NCI-H2029 (cell line): Measurements from ENCODE around the gene LDLRAD4.
A peak's percentile ranks its signal among the peaks of the same experiment; 100 is the strongest.
"Not testable (repeated sequence)": the region's sequence is repeated elsewhere in the genome, so short reads cannot be mapped to it uniquely, and the experiment has no call there.

Experiments used
- DNase-seq: peaks from one replicate; lab custom pipeline; 2025; lab: John Stamatoyannopoulos, UW

The LDLRAD4 gene

DNA sequence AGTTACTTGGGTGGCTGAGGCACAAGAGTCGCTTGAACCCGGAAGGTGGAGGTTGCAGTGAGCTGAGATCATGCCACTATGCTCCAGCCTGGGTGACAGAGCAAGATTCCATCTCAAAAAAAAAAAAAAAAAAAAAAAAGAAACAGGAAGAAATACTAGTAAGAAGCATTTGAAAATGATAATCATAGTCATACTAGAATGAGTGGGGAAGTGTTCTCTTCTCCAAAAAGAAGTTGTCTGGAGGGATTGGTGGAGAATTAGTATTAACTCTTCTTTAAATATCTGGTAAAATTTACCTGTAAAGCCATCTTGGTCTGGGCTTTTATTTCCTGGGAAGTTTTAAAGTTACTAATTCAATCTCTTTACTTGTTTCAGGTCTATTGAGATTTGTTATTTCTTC lies 376.0 kb downstream of the LDLRAD4 start:
- no peak for DNase-seq

- DNase-seq: no peak
Measured at GRCh38 chr18:13597068-13597467, 378.5 kb downstream of the LDLRAD4 start.

DNA sequence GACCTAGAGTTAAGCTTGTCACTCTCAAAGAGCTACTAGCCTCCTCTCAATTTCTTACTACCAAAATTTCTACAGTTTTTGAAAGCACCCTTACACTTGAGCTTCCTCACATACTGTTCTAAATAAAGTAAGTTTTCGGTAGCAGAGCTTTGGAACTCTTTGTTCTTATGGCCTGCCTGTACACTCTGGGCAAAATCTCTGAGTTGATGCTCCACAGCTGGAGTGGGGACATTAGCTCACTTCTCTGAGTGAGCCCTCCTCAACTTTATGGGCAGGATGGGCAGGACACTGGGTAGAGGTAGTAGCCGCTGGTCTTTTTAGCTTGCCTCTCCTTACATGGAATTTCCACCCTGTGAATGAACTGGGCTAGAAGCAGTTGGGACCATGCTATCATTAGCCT lies 380.0 kb downstream of the LDLRAD4 start:
- DNase-seq: no peak

DNA sequence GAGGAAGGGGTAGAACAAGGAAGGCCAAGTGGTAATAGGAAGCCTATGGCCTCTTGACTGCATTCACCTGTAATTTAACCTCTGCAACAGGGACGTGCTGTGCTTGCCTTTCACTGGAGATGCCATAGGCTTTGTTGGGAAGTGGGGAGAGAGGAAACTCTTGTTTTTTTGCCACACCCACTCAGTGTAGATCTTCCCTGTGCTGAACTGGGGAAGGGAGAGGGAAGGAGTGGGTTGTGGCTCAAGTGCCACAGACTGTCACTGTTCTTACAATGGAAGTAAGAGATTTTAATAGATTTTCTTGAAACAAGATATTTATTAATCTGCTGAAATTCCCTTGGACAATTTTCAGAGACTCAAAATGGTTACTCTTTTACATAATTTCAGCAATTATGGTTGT lies 380.5 kb downstream of the LDLRAD4 start:
- no peak for DNase-seq

DNA sequence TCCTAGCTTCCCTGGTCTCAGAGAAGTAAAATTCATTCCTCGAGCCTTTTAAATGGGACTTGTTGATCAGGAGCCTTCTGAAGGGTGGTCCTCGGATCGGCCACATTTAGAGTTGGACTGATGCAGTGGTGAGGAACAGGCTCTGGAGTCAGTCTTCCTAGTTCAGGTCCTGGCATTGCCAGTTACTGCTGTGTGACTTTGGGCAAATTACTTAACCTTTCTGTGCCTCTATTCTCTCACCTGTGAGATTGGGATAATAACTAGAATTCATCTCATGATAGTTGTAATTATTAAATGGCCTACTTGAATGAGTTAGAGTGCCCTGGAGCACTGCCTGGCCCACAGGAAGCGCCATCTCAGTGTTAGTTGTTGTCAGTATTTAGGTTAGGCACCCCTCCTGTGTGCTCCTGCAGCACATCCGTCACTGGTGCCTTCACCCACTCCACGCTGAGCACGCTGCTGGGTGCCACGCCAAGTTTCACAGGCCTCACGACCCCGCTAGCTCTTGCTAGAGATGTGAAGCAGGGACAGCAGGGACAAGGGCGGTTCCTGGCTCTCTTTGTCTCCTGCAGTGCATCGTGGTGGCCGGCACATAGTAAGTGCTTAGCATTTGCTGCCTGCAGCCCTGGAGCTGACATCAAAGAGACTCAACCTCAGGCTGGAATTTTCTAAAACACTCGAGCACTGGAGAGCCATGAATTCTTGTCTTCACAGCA lies 384.9 kb downstream of the LDLRAD4 start:
- no peak for DNase-seq

DNA sequence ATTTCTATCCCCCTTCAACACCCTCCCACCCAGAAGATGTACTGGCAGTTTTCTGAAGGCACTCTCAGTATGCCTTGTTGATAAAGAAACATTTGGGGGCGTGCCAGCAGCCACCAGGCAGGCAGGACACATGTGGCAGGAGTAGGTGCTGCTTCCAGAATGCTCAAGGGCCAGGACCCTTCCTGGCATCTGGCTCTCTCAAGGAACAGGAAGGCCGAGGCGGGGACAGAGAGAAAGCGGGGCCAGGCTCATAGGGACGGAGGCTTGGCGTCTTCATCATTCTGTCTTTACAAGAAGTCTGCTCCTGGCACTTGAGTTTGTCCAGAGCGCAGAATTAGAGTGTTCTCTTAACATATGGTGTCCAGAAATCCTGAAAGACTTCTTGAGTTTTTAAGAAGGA lies 386.2 kb downstream of the LDLRAD4 start:
- no peak for DNase-seq

GRCh38 chr18:13605477-13605876 lies 386.9 kb downstream of the LDLRAD4 start:
- DNase-seq: no peak

DNA sequence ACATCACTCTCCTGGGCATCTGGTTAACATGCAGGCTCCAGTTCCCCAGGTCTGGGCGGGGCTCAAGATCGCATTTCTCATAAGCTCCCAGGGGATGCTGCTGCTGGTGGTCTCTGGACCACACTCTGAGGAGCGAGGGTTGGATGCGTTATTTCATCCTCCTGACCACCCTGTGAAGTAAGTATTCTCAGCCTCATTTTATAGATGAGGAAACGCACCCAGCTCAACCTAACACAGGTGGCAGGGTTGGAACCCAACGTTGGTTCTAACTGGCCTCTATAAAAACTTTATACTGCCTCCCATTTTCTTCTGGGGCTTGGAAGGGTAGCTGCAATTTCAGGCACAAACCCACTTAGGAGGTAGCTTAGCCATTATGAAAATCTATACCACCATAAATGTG lies 387.3 kb downstream of the LDLRAD4 start:
- DNase-seq: no peak

- DNase-seq: no peak
Measured at GRCh38 chr18:13606604-13607254, 388.2 kb downstream of the LDLRAD4 start.

DNA sequence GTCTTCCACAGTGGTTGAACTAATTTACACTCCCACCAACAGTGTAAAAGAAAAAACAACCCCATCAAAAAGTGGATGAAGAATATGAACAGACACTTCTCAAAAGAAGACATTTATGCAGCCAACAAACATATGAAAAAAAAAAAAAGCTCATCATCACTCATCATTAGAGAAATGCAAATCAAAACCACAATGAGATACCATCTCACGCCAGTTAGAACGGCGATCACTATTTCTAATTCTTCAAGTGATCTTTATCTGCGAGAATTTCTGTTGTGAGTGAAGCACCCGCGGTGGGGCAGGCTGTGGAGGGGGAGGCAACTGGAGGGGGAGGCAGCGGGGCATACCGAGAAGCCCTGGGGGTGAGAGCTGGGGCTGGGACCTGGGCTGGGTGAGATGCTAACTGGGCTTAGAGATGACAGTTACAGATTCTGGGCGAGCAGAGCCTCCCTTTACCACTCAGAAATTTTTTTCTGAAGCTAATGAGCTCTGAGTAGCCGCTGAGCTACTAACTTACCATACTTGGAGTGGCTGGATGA lies 389.5 kb downstream of the LDLRAD4 start:
- not testable (repeated sequence) for DNase-seq

GRCh38 chr18:13608791-13609532 lies 390.4 kb downstream of the LDLRAD4 start:
- peak; percentile 32 for DNase-seq

GRCh38 chr18:13610555-13611141 lies 392.1 kb downstream of the LDLRAD4 start:
- no peak for DNase-seq

- DNase-seq: no peak
Measured at GRCh38 chr18:13611142-13611600, 392.6 kb downstream of the LDLRAD4 start.

- no peak for DNase-seq
Measured at GRCh38 chr18:13611601-13612195, 393.1 kb downstream of the LDLRAD4 start.

- no peak for DNase-seq
Measured at GRCh38 chr18:13612196-13612997, 393.8 kb downstream of the LDLRAD4 start.

DNA sequence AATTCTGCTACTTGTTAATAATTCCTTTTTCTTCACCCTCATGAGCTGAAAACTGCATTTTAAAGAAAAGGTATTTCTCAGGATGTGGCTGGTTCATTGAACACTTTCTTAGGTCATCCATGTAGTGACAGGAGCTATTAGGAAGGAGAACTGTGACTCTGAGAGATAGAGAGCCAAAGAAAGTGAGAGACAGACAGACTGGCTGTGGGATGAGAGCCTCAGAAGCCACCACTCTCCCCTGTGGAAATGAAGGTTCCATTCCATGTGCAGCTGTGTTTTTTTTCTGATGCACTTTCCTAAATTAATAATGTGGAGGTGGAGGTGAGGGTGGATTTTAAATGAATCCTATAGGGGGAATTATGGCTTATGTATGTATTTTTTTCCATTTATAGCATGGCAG lies 394.5 kb downstream of the LDLRAD4 start:
- DNase-seq: no peak

DNA sequence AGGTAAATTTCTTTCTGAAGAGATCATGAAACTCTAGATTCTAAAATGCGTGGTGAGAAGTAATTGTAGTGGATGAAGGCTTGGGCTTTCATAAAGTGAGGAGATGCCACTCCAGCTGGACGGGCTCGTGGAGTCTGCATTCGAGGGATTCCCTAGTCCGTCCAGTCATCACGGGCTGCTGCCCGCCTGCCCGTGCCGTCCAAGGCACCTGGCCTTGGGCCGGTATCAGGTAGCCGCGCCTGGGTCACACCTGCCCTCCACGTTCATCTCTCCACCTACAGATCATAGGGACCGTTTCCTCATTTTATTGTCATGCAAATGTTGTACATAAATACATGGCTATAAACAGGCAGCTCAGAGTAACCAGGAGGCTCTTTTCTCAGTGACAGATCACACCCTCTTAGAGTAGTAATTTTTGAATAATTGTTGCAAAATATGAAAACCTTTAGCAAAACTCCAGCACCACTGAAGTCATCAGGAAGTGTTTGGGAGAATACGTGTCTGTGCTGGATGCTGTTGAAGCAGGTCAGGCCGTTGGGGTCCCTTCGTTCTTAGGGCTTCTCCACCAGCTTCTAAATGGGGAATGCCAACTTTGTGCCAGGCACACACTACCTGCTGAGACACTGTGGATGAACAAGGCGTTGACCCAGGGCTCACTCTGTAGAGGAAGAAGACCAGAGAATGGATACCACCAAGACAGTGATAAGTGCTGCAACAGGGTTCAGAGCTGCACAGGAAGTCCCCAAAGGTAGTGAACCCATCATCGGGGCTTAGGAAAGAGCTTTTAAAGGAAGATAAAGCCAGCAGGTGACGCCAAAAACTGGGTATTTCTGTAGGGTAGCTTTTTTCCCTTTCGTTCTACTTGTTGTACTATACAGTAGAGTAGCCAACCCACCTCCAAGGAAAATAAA lies 395.3 kb downstream of the LDLRAD4 start:
- no peak for DNase-seq

DNA sequence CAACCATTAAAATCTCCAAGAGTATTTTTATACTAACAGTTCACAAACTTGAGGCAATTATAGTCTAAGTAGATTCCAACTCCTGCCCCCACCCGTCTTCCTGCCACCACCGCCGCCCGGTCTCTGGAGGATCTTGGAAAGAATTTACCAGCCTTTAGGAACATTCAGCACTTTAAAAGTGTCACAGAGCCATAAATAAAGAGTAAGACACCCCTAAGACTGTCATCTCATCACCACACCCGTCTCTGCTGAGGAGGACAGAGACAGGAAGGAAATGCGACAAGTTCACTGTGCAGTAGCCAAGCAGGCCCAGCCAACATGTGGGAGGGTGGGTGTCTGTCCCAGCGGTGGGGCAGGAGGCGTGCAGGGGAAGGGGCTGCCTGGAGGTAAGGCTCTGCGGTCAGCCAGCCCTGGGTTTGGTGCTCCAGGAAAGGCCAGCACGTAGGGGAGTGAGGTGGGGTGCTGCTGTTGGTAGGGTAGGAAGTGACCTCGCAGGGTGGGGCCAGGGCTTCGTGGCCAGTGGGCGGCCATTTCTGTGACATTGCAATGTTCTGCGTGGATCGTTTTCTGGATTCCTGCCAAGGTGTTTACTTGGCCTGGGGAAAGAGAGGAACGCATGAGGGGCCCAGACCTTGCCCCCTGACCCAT lies 396.2 kb downstream of the LDLRAD4 start:
- no peak for DNase-seq

DNA sequence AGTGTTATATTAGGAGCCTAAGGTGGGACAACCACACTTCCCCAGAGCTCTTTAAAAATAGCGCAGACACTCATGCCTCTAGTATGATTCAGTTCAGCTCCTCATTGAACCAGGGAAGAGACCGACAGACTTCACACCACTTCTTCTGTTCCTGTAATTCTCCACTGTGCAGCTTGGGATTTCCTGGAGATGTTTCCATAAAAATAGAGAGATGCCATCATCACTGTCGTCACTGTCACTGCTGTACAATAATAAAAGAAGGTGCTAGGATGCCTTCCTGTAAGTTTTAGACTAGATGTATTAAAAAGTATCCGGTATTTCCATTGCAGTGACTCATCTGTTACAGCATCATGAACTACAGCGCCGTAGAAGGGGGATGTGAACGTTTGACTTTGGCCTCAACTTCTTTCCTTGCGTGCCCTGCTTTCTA lies 396.9 kb downstream of the LDLRAD4 start:
- DNase-seq: no peak
